ENCODE data around the gene PRAMEF12. TPM values are rescaled to one million over a fixed set of nuclear protein-coding genes. Genes with fewer than 3 reads are reported as not detected.
"Not testable (repeated sequence)": the region's sequence is repeated elsewhere in the genome, so short reads cannot be mapped to it uniquely, and the experiment has no call there.

PRAMEF12 gene
- not detected for total RNA-seq
- 0 to 0.12 reads per million in 2 donors for total RNA-seq

GRCh38 chr1:12773438-12773837 is at the start of gene PRAMEF12:
PRAMEF12 (plus strand) TSS chr1:12773738; CDS start chr1:12774868, 1,130 bp downstream.
- DNase-seq (no peak), ATAC-seq (no peak)
- Mint-ChIP-seq H3K27ac (no peak within 1 kb of the TSS), H3K4me1 (no peaks in the 10 kb centered on the region), H3K36me3 (ENCODE audit: low read depth) (peaks cover 3% of the 10 kb centered on the region), H3K4me3 (no peak within 1 kb of the TSS), H3K27me3 (peaks cover 84% of the 10 kb centered on the region)
- no peaks in the 10 kb centered on the region for H3K9me3 ChIP-seq (ENCODE audit: control insufficient read depth, low read length, poor library complexity, severe bottlenecking)

GRCh38 chr1:12728391-12728790 is 45.1 kb upstream of the PRAMEF12 start:
- Mint-ChIP-seq H3K36me3 (ENCODE audit: low read depth) (peaks cover 2% of the 10 kb centered on the region), H3K27me3 (peaks cover 42% of the 10 kb centered on the region), H3K4me1 (no peaks in the 10 kb centered on the region), H3K4me3 (no peak overlapping the region), H3K27ac (no peak overlapping the region)
- no peaks in the 10 kb centered on the region for H3K9me3 ChIP-seq (ENCODE audit: control insufficient read depth, low read length, poor library complexity, severe bottlenecking)
- ATAC-seq (no peak), DNase-seq (no peak)

DNA sequence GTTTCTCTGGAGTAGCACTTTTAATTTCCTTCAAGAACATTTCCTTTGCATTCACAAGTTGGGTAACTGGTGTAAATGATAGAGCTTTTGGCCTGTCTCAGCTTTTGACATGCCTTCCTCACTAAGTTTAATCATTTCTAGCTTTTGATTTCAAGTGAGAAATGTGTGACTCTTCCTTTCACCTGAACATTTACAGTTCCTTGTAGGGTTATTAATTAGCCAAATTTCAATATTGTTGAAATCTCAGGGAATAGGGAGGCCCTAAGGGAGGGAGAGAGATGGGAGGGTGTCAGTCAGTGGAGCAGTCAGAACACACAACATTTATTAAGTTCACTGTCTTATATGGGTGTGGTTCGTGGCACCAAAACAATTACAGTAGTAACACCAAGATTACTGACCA is 43.4 kb upstream of the PRAMEF12 start:
- no peak overlapping the region for H3K27ac Mint-ChIP-seq
- no peaks in the 10 kb centered on the region for H3K9me3 ChIP-seq (ENCODE audit: control insufficient read depth, low read length, poor library complexity, severe bottlenecking)
- DNase-seq (no peak), ATAC-seq (no peak)
- no peaks in the 10 kb centered on the region for H3K36me3 Mint-ChIP-seq (ENCODE audit: low read depth)
- peaks cover 38% of the 10 kb centered on the region for H3K27me3 Mint-ChIP-seq
- no peaks in the 10 kb centered on the region for H3K4me1 Mint-ChIP-seq
- H3K4me3 Mint-ChIP-seq: no peak overlapping the region

DNA sequence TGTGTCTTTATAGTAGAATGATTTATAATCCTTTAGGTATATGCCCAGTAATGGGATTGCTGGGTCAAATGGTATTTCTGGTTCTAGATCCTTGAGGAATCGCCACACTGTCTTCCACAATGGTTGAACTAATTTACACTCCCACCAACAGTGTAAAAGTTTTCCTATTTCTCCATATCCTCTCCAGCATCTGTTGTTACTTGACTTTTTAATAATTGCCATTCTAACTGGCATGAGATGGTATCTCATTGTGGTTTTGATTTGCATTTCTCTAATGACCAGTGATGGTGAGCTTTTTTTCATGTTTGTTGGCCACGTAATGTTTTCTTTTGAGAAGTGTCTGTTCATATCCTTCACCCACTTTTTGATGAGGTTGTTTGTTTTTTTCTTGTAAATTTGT is 42.5 kb upstream of the PRAMEF12 start:
- not testable (repeated sequence) for H3K27ac Mint-ChIP-seq; DNase-seq; H3K4me1 Mint-ChIP-seq; H3K4me3 Mint-ChIP-seq; H3K9me3 ChIP-seq (ENCODE audit: control insufficient read depth, low read length, poor library complexity, severe bottlenecking); H3K36me3 Mint-ChIP-seq (ENCODE audit: low read depth); ATAC-seq
- H3K27me3 Mint-ChIP-seq: peaks cover 38% of the 10 kb centered on the region

DNA sequence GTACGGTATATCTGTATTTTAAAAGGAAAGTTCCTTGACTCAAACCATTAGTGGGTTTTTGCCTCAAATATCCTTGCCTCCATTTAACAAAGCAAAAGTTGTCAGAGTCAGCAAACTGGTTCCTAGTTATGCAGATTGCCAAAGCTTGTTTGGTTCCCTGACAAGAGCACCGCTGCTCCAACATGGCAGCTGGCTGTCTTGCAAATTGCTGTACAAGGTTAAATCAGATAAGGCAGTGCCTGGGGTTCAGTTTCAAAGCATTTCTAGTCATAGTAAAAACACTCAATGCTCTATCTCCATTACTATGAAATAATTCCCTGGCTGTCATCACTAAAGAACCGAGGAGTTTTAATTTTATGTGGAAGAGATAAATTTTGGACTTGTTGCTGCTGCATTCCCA is 38.9 kb upstream of the PRAMEF12 start:
- Mint-ChIP-seq H3K27me3 (peaks cover 35% of the 10 kb centered on the region), H3K4me3 (no peak overlapping the region), H3K27ac (no peak overlapping the region), H3K4me1 (no peaks in the 10 kb centered on the region), H3K36me3 (ENCODE audit: low read depth) (no peaks in the 10 kb centered on the region)
- no peaks in the 10 kb centered on the region for H3K9me3 ChIP-seq (ENCODE audit: control insufficient read depth, low read length, poor library complexity, severe bottlenecking)
- no peak for ATAC-seq
- no peak for DNase-seq

GRCh38 chr1:12738934-12739333 is 34.6 kb upstream of the PRAMEF12 start:
- no peaks in the 10 kb centered on the region for H3K36me3 Mint-ChIP-seq (ENCODE audit: low read depth)
- DNase-seq (no peak), ATAC-seq (no peak)
- no peaks in the 10 kb centered on the region for H3K4me1 Mint-ChIP-seq
- no peaks in the 10 kb centered on the region for H3K9me3 ChIP-seq (ENCODE audit: control insufficient read depth, low read length, poor library complexity, severe bottlenecking)
- peaks cover 39% of the 10 kb centered on the region for H3K27me3 Mint-ChIP-seq
- no peak overlapping the region for H3K27ac Mint-ChIP-seq
- no peak overlapping the region for H3K4me3 Mint-ChIP-seq

DNA sequence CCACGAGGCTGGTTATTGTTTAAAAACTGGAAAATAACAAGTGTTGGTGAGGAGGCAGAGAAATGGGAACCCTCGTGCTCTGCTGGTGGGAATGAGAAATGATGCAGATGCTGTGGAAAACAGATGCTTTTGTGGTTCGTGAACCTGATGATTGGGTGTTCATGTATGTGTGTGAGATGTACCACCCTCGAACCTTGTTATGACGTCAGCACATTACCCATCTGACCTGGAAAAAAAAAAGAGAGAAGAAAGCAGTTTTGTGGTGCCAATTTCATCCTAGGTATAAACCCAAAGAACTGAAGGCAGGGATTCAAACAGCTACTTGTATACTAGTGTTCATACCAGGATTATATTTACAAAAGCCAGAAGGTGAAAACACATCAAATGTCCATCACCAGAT is 33.9 kb upstream of the PRAMEF12 start:
- no peak overlapping the region for H3K4me3 Mint-ChIP-seq
- H3K27ac Mint-ChIP-seq: no peak overlapping the region
- peaks cover 40% of the 10 kb centered on the region for H3K27me3 Mint-ChIP-seq
- DNase-seq: no peak
- no peaks in the 10 kb centered on the region for H3K4me1 Mint-ChIP-seq
- no peaks in the 10 kb centered on the region for H3K9me3 ChIP-seq (ENCODE audit: control insufficient read depth, low read length, poor library complexity, severe bottlenecking)
- H3K36me3 Mint-ChIP-seq (ENCODE audit: low read depth): no peaks in the 10 kb centered on the region
- no peak for ATAC-seq

- Mint-ChIP-seq H3K36me3 (ENCODE audit: low read depth) (no peaks in the 10 kb centered on the region), H3K4me1 (no peaks in the 10 kb centered on the region), H3K4me3 (no peak overlapping the region), H3K27ac (no peak overlapping the region), H3K27me3 (peaks cover 39% of the 10 kb centered on the region)
- DNase-seq (no peak), ATAC-seq (no peak)
- no peaks in the 10 kb centered on the region for H3K9me3 ChIP-seq (ENCODE audit: control insufficient read depth, low read length, poor library complexity, severe bottlenecking)
These were observed 31.6 kb upstream of the PRAMEF12 start for GRCh38 chr1:12741946-12742345.

- H3K4me3 Mint-ChIP-seq: no peak overlapping the region
- DNase-seq (no peak), ATAC-seq (no peak)
- H3K27ac Mint-ChIP-seq: no peak overlapping the region
- H3K36me3 Mint-ChIP-seq (ENCODE audit: low read depth): no peaks in the 10 kb centered on the region
- peaks cover 19% of the 10 kb centered on the region for H3K27me3 Mint-ChIP-seq
- H3K9me3 ChIP-seq (ENCODE audit: control insufficient read depth, low read length, poor library complexity, severe bottlenecking): peaks cover 11% of the 10 kb centered on the region
- no peaks in the 10 kb centered on the region for H3K4me1 Mint-ChIP-seq
These were observed 28.2 kb upstream of the PRAMEF12 start for GRCh38 chr1:12745126-12745991.

DNA sequence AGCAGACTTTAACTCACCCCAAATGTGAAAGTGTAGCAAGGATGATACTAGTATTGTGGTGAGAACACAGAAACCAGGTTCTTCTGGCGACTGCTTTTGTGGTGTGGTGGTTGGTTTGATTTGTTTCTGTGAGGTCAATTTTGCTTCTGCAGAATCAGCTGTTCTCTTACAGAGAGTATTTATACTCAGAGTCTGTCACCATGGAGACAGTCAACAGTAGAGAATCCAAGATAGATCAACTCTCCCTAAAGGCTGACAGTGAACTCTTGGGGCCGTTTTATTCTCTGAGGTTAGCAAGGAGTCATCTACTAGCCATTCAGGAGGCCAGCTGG is 27.6 kb upstream of the PRAMEF12 start, which contains the start of gene CFAP107:
Gene CFAP107 (plus strand): TSS at position 209 of the 332 bp plus-strand sequence. CDS start 231 bp downstream, outside the sequence.
- H3K9me3 ChIP-seq (ENCODE audit: control insufficient read depth, low read length, poor library complexity, severe bottlenecking): peaks cover 11% of the 10 kb centered on the region
- H3K27ac Mint-ChIP-seq: no peak within 1 kb of the TSS
- no peak within 1 kb of the TSS for H3K4me3 Mint-ChIP-seq
- no peaks in the 10 kb centered on the region for H3K4me1 Mint-ChIP-seq
- DNase-seq (no peak), ATAC-seq (no peak)
- no peaks in the 10 kb centered on the region for H3K36me3 Mint-ChIP-seq (ENCODE audit: low read depth)
- H3K27me3 Mint-ChIP-seq: peaks cover 19% of the 10 kb centered on the region

- no peak for DNase-seq
- H3K4me1 Mint-ChIP-seq: no peaks in the 10 kb centered on the region
- no peak for ATAC-seq
- H3K27me3 Mint-ChIP-seq: peaks cover 19% of the 10 kb centered on the region
- H3K9me3 ChIP-seq (ENCODE audit: control insufficient read depth, low read length, poor library complexity, severe bottlenecking): peaks cover 11% of the 10 kb centered on the region
- H3K4me3 Mint-ChIP-seq: no peak overlapping the region
- no peaks in the 10 kb centered on the region for H3K36me3 Mint-ChIP-seq (ENCODE audit: low read depth)
- H3K27ac Mint-ChIP-seq: no peak overlapping the region
These were observed 24.7 kb upstream of the PRAMEF12 start for GRCh38 chr1:12748778-12749355.

- ATAC-seq (no peak), DNase-seq (no peak)
- H3K27ac Mint-ChIP-seq: no peak overlapping the region
- H3K27me3 Mint-ChIP-seq: peaks cover 58% of the 10 kb centered on the region
- H3K4me3 Mint-ChIP-seq: no peak overlapping the region
- H3K4me1 Mint-ChIP-seq: no peaks in the 10 kb centered on the region
- peaks cover 3% of the 10 kb centered on the region for H3K36me3 Mint-ChIP-seq (ENCODE audit: low read depth)
- no peaks in the 10 kb centered on the region for H3K9me3 ChIP-seq (ENCODE audit: control insufficient read depth, low read length, poor library complexity, severe bottlenecking)
These were observed 18.8 kb upstream of the PRAMEF12 start for GRCh38 chr1:12754738-12755137.

DNA sequence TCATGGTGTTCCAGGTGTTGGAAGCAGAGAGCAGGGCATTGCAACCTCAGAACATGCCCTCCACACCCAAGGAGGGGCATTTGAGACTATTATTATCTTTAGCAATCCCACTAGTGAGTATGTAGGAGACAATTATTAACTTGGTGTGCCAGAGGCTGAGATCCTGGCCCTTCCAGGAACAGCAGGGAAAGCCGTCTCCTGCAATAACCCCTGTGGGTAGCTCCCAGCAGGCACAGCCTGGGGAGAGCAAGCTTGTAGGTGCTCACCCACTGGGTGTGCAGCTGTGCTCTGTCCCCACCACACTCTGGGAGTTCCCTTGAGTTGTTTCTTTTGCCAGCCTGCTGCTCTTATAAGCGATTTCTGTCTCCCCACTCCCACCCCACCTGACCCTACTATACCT is 17.3 kb upstream of the PRAMEF12 start:
- ATAC-seq (no peak), DNase-seq (no peak)
- Mint-ChIP-seq H3K4me1 (no peaks in the 10 kb centered on the region), H3K27ac (no peak overlapping the region), H3K27me3 (peaks cover 73% of the 10 kb centered on the region), H3K4me3 (no peak overlapping the region), H3K36me3 (ENCODE audit: low read depth) (peaks cover 5% of the 10 kb centered on the region)
- H3K9me3 ChIP-seq (ENCODE audit: control insufficient read depth, low read length, poor library complexity, severe bottlenecking): no peaks in the 10 kb centered on the region
